ENCODE measurements around the gene DLL1.

DLL1 gene

GRCh38 chr6:170283212-170284081, 7.4 kb downstream of the DLL1 start:
- H3K9me3 ChIP-seq (ENCODE audit: control insufficient read depth in 5 of 5, low read length in 5 of 5), result no peaks in the 10 kb centered on the region
- peaks cover 5 to 48% (median 34%) of the 10 kb centered on the region in 5 donors for H3K4me1 ChIP-seq (ENCODE audit: control insufficient read depth in 5 of 5, insufficient read depth in 5 of 5, low read length in 5 of 5)
- peaks cover 0 to 51% (median 44%) of the 10 kb centered on the region in 5 donors for H3K36me3 ChIP-seq (ENCODE audit: control insufficient read depth in 5 of 5, insufficient read depth in 5 of 5, low read length in 5 of 5)
- H3K27ac ChIP-seq (ENCODE audit: low read depth, low read length), result no peak overlapping the region
- peaks cover 0 to 24% (median 8%) of the 10 kb centered on the region in 5 donors for H3K27me3 ChIP-seq (ENCODE audit: control insufficient read depth in 5 of 5, insufficient read depth in 4 of 5, low read length in 5 of 5)
- no peak overlapping the region for H3K4me3 ChIP-seq (ENCODE audit: low read depth in 1 of 5, low read length in 5 of 5)
- H3K9ac ChIP-seq (ENCODE audit: low read length in 5 of 5), result no peak overlapping the region

GRCh38 chr6:170282512-170283158, 8.2 kb downstream of the DLL1 start:
- H3K4me3 ChIP-seq (ENCODE audit: low read depth in 1 of 5, low read length in 5 of 5), result no peak overlapping the region
- H3K4me1 ChIP-seq (ENCODE audit: control insufficient read depth in 5 of 5, insufficient read depth in 5 of 5, low read length in 5 of 5), result peaks cover 1 to 48% (median 26%) of the 10 kb centered on the region in 5 donors
- H3K36me3 ChIP-seq (ENCODE audit: control insufficient read depth in 5 of 5, insufficient read depth in 5 of 5, low read length in 5 of 5), result peaks cover 0 to 48% (median 38%) of the 10 kb centered on the region in 5 donors
- H3K27ac ChIP-seq (ENCODE audit: low read depth, low read length), result no peak overlapping the region
- H3K9ac ChIP-seq (ENCODE audit: low read length in 5 of 5), result no peak overlapping the region
- H3K9me3 ChIP-seq (ENCODE audit: control insufficient read depth in 5 of 5, low read length in 5 of 5), result no peaks in the 10 kb centered on the region
- peaks cover 0 to 16% (median 2%) of the 10 kb centered on the region in 5 donors for H3K27me3 ChIP-seq (ENCODE audit: control insufficient read depth in 5 of 5, insufficient read depth in 4 of 5, low read length in 5 of 5)

GRCh38 chr6:170281331-170282292, 9.3 kb downstream of the DLL1 start:
- Histone ChIP-seq H3K27ac (ENCODE audit: low read depth, low read length) (no peak overlapping the region), H3K36me3 (ENCODE audit: control insufficient read depth in 5 of 5, insufficient read depth in 5 of 5, low read length in 5 of 5) (peaks cover 0 to 44% (median 33%) of the 10 kb centered on the region in 5 donors), H3K4me1 (ENCODE audit: control insufficient read depth in 5 of 5, insufficient read depth in 5 of 5, low read length in 5 of 5) (peaks cover 0 to 48% (median 21%) of the 10 kb centered on the region in 5 donors), H3K4me3 (ENCODE audit: low read depth in 1 of 5, low read length in 5 of 5) (no peak overlapping the region), H3K27me3 (ENCODE audit: control insufficient read depth in 5 of 5, insufficient read depth in 4 of 5, low read length in 5 of 5) (peaks cover 0 to 8% (median 0%) of the 10 kb centered on the region in 5 donors), H3K9me3 (ENCODE audit: control insufficient read depth in 5 of 5, low read length in 5 of 5) (no peaks in the 10 kb centered on the region), H3K9ac (ENCODE audit: low read length in 5 of 5) (no peak overlapping the region)

- Histone ChIP-seq H3K4me3 (ENCODE audit: low read depth in 1 of 5, low read length in 5 of 5) (peak overlapping the region; percentile 61 to 83 (median 65)), H3K4me1 (ENCODE audit: control insufficient read depth in 5 of 5, insufficient read depth in 5 of 5, low read length in 5 of 5) (peaks cover 2 to 53% (median 30%) of the 10 kb centered on the region in 5 donors), H3K36me3 (ENCODE audit: control insufficient read depth in 5 of 5, insufficient read depth in 5 of 5, low read length in 5 of 5) (peaks cover 0 to 39% (median 27%) of the 10 kb centered on the region in 5 donors), H3K27me3 (ENCODE audit: control insufficient read depth in 5 of 5, insufficient read depth in 4 of 5, low read length in 5 of 5) (peaks cover 0 to 4% (median 0%) of the 10 kb centered on the region in 5 donors), H3K9me3 (ENCODE audit: control insufficient read depth in 5 of 5, low read length in 5 of 5) (no peaks in the 10 kb centered on the region), H3K9ac (ENCODE audit: low read length in 5 of 5) (peak overlapping the region in 1 of 5 donors; percentile 19), H3K27ac (ENCODE audit: low read depth, low read length) (no peak overlapping the region)
These were observed 10.2 kb downstream of the DLL1 start for GRCh38 chr6:170280689-170281045.

GRCh38 chr6:170279977-170280688, 10.7 kb downstream of the DLL1 start:
- Histone ChIP-seq H3K4me1 (ENCODE audit: control insufficient read depth in 5 of 5, insufficient read depth in 5 of 5, low read length in 5 of 5) (peaks cover 5 to 59% (median 35%) of the 10 kb centered on the region in 5 donors), H3K36me3 (ENCODE audit: control insufficient read depth in 5 of 5, insufficient read depth in 5 of 5, low read length in 5 of 5) (peaks cover 0 to 33% (median 22%) of the 10 kb centered on the region in 5 donors), H3K4me3 (ENCODE audit: low read depth in 1 of 5, low read length in 5 of 5) (peak overlapping the region; percentile 61 to 83 (median 65)), H3K27ac (ENCODE audit: low read depth, low read length) (no peak overlapping the region), H3K9me3 (ENCODE audit: control insufficient read depth in 5 of 5, low read length in 5 of 5) (no peaks in the 10 kb centered on the region), H3K27me3 (ENCODE audit: control insufficient read depth in 5 of 5, insufficient read depth in 4 of 5, low read length in 5 of 5) (peaks cover 0 to 3% (median 0%) of the 10 kb centered on the region in 5 donors), H3K9ac (ENCODE audit: low read length in 5 of 5) (peak overlapping the region in 1 of 5 donors; percentile 29)

- Histone ChIP-seq H3K27ac (ENCODE audit: low read depth, low read length) (no peak overlapping the region), H3K36me3 (ENCODE audit: control insufficient read depth in 5 of 5, insufficient read depth in 5 of 5, low read length in 5 of 5) (peaks cover 0 to 26% (median 20%) of the 10 kb centered on the region in 5 donors), H3K9ac (ENCODE audit: low read length in 5 of 5) (no peak overlapping the region), H3K4me1 (ENCODE audit: control insufficient read depth in 5 of 5, insufficient read depth in 5 of 5, low read length in 5 of 5) (peaks cover 5 to 66% (median 40%) of the 10 kb centered on the region in 5 donors), H3K27me3 (ENCODE audit: control insufficient read depth in 5 of 5, insufficient read depth in 4 of 5, low read length in 5 of 5) (no peaks in the 10 kb centered on the region), H3K9me3 (ENCODE audit: control insufficient read depth in 5 of 5, low read length in 5 of 5) (no peaks in the 10 kb centered on the region), H3K4me3 (ENCODE audit: low read depth in 1 of 5, low read length in 5 of 5) (no peak overlapping the region)
These were observed 11.5 kb downstream of the DLL1 start for GRCh38 chr6:170279426-170279825.

GRCh38 chr6:170278743-170279094, 12.2 kb downstream of the DLL1 start:
- H3K9ac ChIP-seq (ENCODE audit: low read length in 5 of 5), result no peak overlapping the region
- peaks cover 0 to 3% (median 0%) of the 10 kb centered on the region in 5 donors for H3K27me3 ChIP-seq (ENCODE audit: control insufficient read depth in 5 of 5, insufficient read depth in 4 of 5, low read length in 5 of 5)
- H3K27ac ChIP-seq (ENCODE audit: low read depth, low read length), result no peak overlapping the region
- peaks cover 5 to 69% (median 40%) of the 10 kb centered on the region in 5 donors for H3K4me1 ChIP-seq (ENCODE audit: control insufficient read depth in 5 of 5, insufficient read depth in 5 of 5, low read length in 5 of 5)
- no peak overlapping the region for H3K4me3 ChIP-seq (ENCODE audit: low read depth in 1 of 5, low read length in 5 of 5)
- H3K36me3 ChIP-seq (ENCODE audit: control insufficient read depth in 5 of 5, insufficient read depth in 5 of 5, low read length in 5 of 5), result peaks cover 0 to 20% (median 13%) of the 10 kb centered on the region in 5 donors
- H3K9me3 ChIP-seq (ENCODE audit: control insufficient read depth in 5 of 5, low read length in 5 of 5), result no peaks in the 10 kb centered on the region

- H3K36me3 ChIP-seq (ENCODE audit: control insufficient read depth in 5 of 5, insufficient read depth in 5 of 5, low read length in 5 of 5), result peaks cover 0 to 14% (median 7%) of the 10 kb centered on the region in 5 donors
- peaks cover 0 to 4% (median 0%) of the 10 kb centered on the region in 5 donors for H3K27me3 ChIP-seq (ENCODE audit: control insufficient read depth in 5 of 5, insufficient read depth in 4 of 5, low read length in 5 of 5)
- no peak overlapping the region for H3K9ac ChIP-seq (ENCODE audit: low read length in 5 of 5)
- no peak overlapping the region for H3K4me3 ChIP-seq (ENCODE audit: low read depth in 1 of 5, low read length in 5 of 5)
- no peak overlapping the region for H3K27ac ChIP-seq (ENCODE audit: low read depth, low read length)
- H3K4me1 ChIP-seq (ENCODE audit: control insufficient read depth in 5 of 5, insufficient read depth in 5 of 5, low read length in 5 of 5), result peaks cover 5 to 69% (median 40%) of the 10 kb centered on the region in 5 donors
- H3K9me3 ChIP-seq (ENCODE audit: control insufficient read depth in 5 of 5, low read length in 5 of 5), result no peaks in the 10 kb centered on the region
These were observed 12.8 kb downstream of the DLL1 start for GRCh38 chr6:170277893-170278742.

All from subcutaneous abdominal adipose tissue (tissue), 5 donors.